GM12878 (cell line): ENCODE results near the gene CENPP. TPM values are rescaled to one million over a fixed set of nuclear protein-coding genes. Genes with fewer than 3 reads are reported as not detected.

Source experiments
- ATAC-seq: fragments of 200-7000 bp; cut with Tn5 transposase; 3 replicates; pipeline ENCODE4 v1.9.1; 2020; ENCODE audit warnings: mild to moderate bottlenecking, moderate library complexity
- Bru-seq: library from RNA; stranded (reverse); fragments of 400-500 nt; gene quantifications from one replicate; lab custom pipeline; 2021; lab: Mats Ljungman, UMichigan
- BruChase-seq, 2 experiments: library from RNA; stranded (reverse); fragments of 400-500 nt; gene quantifications; one replicate each; lab custom pipeline; 2021; lab: Mats Ljungman, UMichigan
- BruUV-seq: library from RNA; stranded (reverse); fragments of 400-500 nt; replicated peaks from 2 replicates; lab custom pipeline; 2021; lab: Mats Ljungman, UMichigan
- CTCF ChIA-PET: fragments of 300-600 bp; sonication (Branson Sonifier 250); formaldehyde crosslinking; extraction: SDS; loops from one replicate; lab custom pipeline; 2021; ENCODE audit warnings: inconsistent platforms; lab: Yijun Ruan, JAX
- POLR2A ChIA-PET: fragments of 350-600 bp; formaldehyde crosslinking; extraction: SDS; loops from one replicate; lab custom pipeline; 2021; ENCODE audit warnings: inconsistent platforms; lab: Charles Lee
- RAD21 ChIA-PET: fragments of 300-600 bp; sonication (Branson Sonifier 250); formaldehyde crosslinking; loops from one replicate; lab custom pipeline; 2023; ENCODE audit warnings: antibody characterized with exemption; ENCODE audit not compliant: unreplicated experiment; lab: Charles Lee
- SMC1A ChIA-PET: fragments of 300-600 bp; sonication (Branson Sonifier 250); formaldehyde crosslinking; loops from one replicate; lab custom pipeline; 2023; ENCODE audit not compliant: unreplicated experiment, uncharacterized antibody; lab: Charles Lee
- DNase-seq: peaks from one replicate; pipeline ENCODE4 v3.0.0-alpha.2; 2011; ENCODE audit warnings: low read depth, low spot score
- FAIRE-seq: peaks from 3 replicates; lab custom pipeline; 2011; peaks lifted over from hg19 to GRCh38; lab: Jason Lieb, UNC
- H2AFZ ChIP-seq: 2 replicates; pipeline ENCODE4 v1.6.0; 2011; ENCODE audit warnings: low read depth, low read length, control low read depth; ENCODE audit not compliant: control insufficient read depth
- H3K27ac ChIP-seq: 2 replicates; pipeline ENCODE4 v1.5.1; 2011; ENCODE audit warnings: control low read depth; ENCODE audit not compliant: control insufficient read depth, insufficient read depth
- H3K27me3 ChIP-seq, 2 experiments: replicated peaks in 1 of 2; 2 replicates each; pipeline versions ENCODE4 v1.6.0 to v1.6.1; 2011; ENCODE audit warnings: low read length in 1 of 2; ENCODE audit not compliant: control insufficient read depth in 2 of 2, insufficient read depth in 2 of 2
- H3K36me3 ChIP-seq, 2 experiments: 2 replicates each; pipeline ENCODE4 v1.5.1; 2011; ENCODE audit warnings: low read length in 1 of 2; ENCODE audit not compliant: control insufficient read depth in 2 of 2, insufficient read depth in 2 of 2
- H3K4me1 ChIP-seq: 2 replicates; pipeline ENCODE4 v1.6.1; 2011; ENCODE audit warnings: mild to moderate bottlenecking, low read length, moderate library complexity, mixed read lengths; ENCODE audit not compliant: control insufficient read depth, insufficient read depth
- H3K4me2 ChIP-seq: 2 replicates; pipeline ENCODE4 v1.6.0; 2011; ENCODE audit warnings: control low read depth; ENCODE audit not compliant: control insufficient read depth, insufficient read depth
- H3K4me3 ChIP-seq: fragments of 200-600 bp; sonication (generic); 2 replicates; pipeline ENCODE4 v1.5.1; 2016
- H3K79me2 ChIP-seq: 2 replicates; pipeline ENCODE4 v1.6.0; 2011; ENCODE audit warnings: low read length; ENCODE audit not compliant: control insufficient read depth, insufficient read depth
- H3K9ac ChIP-seq: 2 replicates; pipeline ENCODE4 v1.8.0; 2011; ENCODE audit warnings: low read length, control low read depth, mixed read lengths; ENCODE audit not compliant: control insufficient read depth, insufficient read depth
- H3K9me3 ChIP-seq: replicated peaks from 3 replicates; pipeline ENCODE4 v1.5.1; 2011; ENCODE audit warnings: mild to moderate bottlenecking, low read length; ENCODE audit not compliant: control insufficient read depth, insufficient read depth
- H4K20me1 ChIP-seq: 2 replicates; pipeline ENCODE4 v1.6.0; 2011; ENCODE audit not compliant: control insufficient read depth, insufficient read depth
- CHD4 ChIP-seq: fragments of 200-600 bp; sonication (generic); IDR thresholded peaks from 2 replicates; pipeline ENCODE4 v1.6.1; 2016; ENCODE audit warnings: mild to moderate bottlenecking
- EED ChIP-seq: sonication (generic); IDR thresholded peaks from 2 replicates; pipeline ENCODE4 v1.6.1; 2016; ENCODE audit warnings: antibody characterized with exemption, low read depth
- EGR1 ChIP-seq, 2 experiments: IDR thresholded peaks; 1 replicate in 1 of 2; 2 replicates in 1 of 2; pipeline ENCODE4 v1.6.1; 2011 to 2012; ENCODE audit warnings: low read depth in 2 of 2, low read length in 2 of 2, borderline replicate concordance in 1 of 2, mild to moderate bottlenecking in 1 of 2, moderate library complexity in 1 of 2
- GATAD2B ChIP-seq: fragments of 450-650 bp; conservative IDR thresholded peaks from 2 replicates; pipeline ENCODE4 v1.6.1; 2017; ENCODE audit warnings: low read depth, mild to moderate bottlenecking, moderate library complexity
- HCFC1 ChIP-seq: fragments of 150-350 bp; IDR thresholded peaks from 2 replicates; pipeline ENCODE4 v1.6.1; 2014; ENCODE audit warnings: low read length
- JUND ChIP-seq: IDR thresholded peaks from 2 replicates; pipeline ENCODE4 v1.6.1; 2012; ENCODE audit warnings: low read depth, mild to moderate bottlenecking, low read length, improper control_type of control experiment, moderate library complexity
- LARP7 ChIP-seq: fragments of 450-650 bp; IDR thresholded peaks from 2 replicates; pipeline ENCODE4 v1.6.1; 2017; ENCODE audit warnings: mild to moderate bottlenecking
- MXI1 ChIP-seq: fragments of 150-350 bp; IDR thresholded peaks from 2 replicates; pipeline ENCODE4 v1.6.1; 2011; ENCODE audit warnings: low read depth, mild to moderate bottlenecking, inconsistent platforms, low read length, improper control_type of control experiment
- MYC ChIP-seq: IDR thresholded peaks from 2 replicates; pipeline ENCODE4 v1.6.1; 2011; ENCODE audit warnings: mild to moderate bottlenecking, low read length, moderate library complexity, inconsistent platforms; ENCODE audit not compliant: insufficient read depth, insufficient replicate concordance, insufficient read length, severe bottlenecking
- NFXL1 ChIP-seq: fragments of 450-650 bp; IDR thresholded peaks from 2 replicates; pipeline ENCODE4 v1.6.1; 2017; ENCODE audit warnings: antibody characterized with exemption, mild to moderate bottlenecking, borderline replicate concordance
- NR2C1 ChIP-seq: fragments of 450-650 bp; IDR thresholded peaks from 2 replicates; pipeline ENCODE4 v1.6.1; 2017; ENCODE audit warnings: antibody characterized with exemption, mild to moderate bottlenecking, moderate library complexity
- POLR2AphosphoS2 ChIP-seq: IDR thresholded peaks from 2 replicates; pipeline ENCODE4 v1.6.1; 2011; ENCODE audit warnings: low read depth, mild to moderate bottlenecking, low read length, improper control_type of control experiment, moderate library complexity
- SMAD1 ChIP-seq: fragments of 450-650 bp; IDR thresholded peaks from 2 replicates; pipeline ENCODE4 v1.6.1; 2018; ENCODE audit warnings: mild to moderate bottlenecking, low read depth; ENCODE audit not compliant: partially characterized antibody
- SREBF1 ChIP-seq: IDR thresholded peaks from 2 replicates; pipeline ENCODE4 v1.6.1; 2012; ENCODE audit warnings: mild to moderate bottlenecking, low read length
- TARDBP ChIP-seq: IDR thresholded peaks from 2 replicates; pipeline ENCODE4 v1.6.1; 2016; ENCODE audit warnings: borderline replicate concordance
- ZBED1 ChIP-seq: IDR thresholded peaks from 2 replicates; pipeline ENCODE4 v1.6.1; 2016; ENCODE audit warnings: borderline replicate concordance
- WGBS: methylation state at CpG from one replicate; pipeline ENCODE4 v1.1.6; 2016; ENCODE audit warnings: low lambda C conversion rate; ENCODE audit not compliant: insufficient replicate concordance, insufficient coverage; ENCODE audit errors: missing lambda C conversion rate; 5-methylcytosine and 5-hydroxymethylcytosine counted together
- in situ Hi-C: fragments of 300-500 bp; cut with MboI; formaldehyde crosslinking; loops from 9 replicates; pipeline ENCODE4 v1.14.3; 2018; ENCODE audit warnings: mixed read lengths
- intact Hi-C: fragments of 100-400 bp; cut with micrococcal nuclease; formaldehyde crosslinking; loops from one replicate; pipeline ENCODE4 v1.14.2; 2022; ENCODE audit not compliant: unreplicated experiment
- long read RNA-seq, 2 experiments: library from polyadenylated mRNA; unstranded; transcript quantifications; one replicate each; pipeline ENCODE4 v2.0.0, GENCODE V29; 2019 to 2020
- polyA minus RNA-seq, 3 experiments: library from RNA; depleted of rRNA, polyadenylated mRNA; stranded (reverse); fragments of >200 nt; gene quantifications; 2 replicates each; pipeline ENCODE4 v1.2.3, GENCODE V29; 2011
- polyA plus RNA-seq, 11 experiments: library from polyadenylated mRNA; depleted of rRNA in 4 of 11; unstranded in 6 of 11; stranded (reverse) in 5 of 11; fragments of >200 nt; fragmentation: Nextera tagmentation in 4 of 11; fragmentation: Illumina TruSeq in 1 of 11; extraction: Ambion mirVana in 4 of 11; extraction: Trizol in 1 of 11; gene quantifications; 1 replicate in 1 of 11; 2 replicates in 10 of 11; pipeline versions ENCODE4 v1.2.1 to v1.2.3, GENCODE V29; 2011 to 2016; ENCODE audit warnings: inconsistent platforms in 2 of 11, missing spikeins in 2 of 11, low read depth in 1 of 11
- total RNA-seq, 4 experiments: library from RNA; depleted of rRNA in 3 of 4; stranded (reverse); fragments of >200 nt in 3 of 4; fragmentation: Illumina TruSeq in 1 of 4; extraction: Trizol in 1 of 4; gene quantifications; 2 replicates each; pipeline versions ENCODE4 v1.2.1 to v1.2.3, GENCODE V29; 2013 to 2021
- TF ChIP-seq, protein P1 (sequence below): fragments of 450-650 bp; IDR thresholded peaks from 2 replicates; pipeline ENCODE4 v1.6.1; 2017; ENCODE audit warnings: mild to moderate bottlenecking, low read depth, inconsistent platforms; ENCODE audit not compliant: poor library complexity, severe bottlenecking

Gene CENPP
- total RNA-seq (2013; cell fraction: nucleolus; rRNA removed): 38.2 and 39.9 TPM in 2 replicates
- total RNA-seq (2014; rRNA removed) (20.3 and 24.2 TPM in 2 replicates), total RNA-seq (2014; rRNA removed; fragmentation: Illumina TruSeq; extraction: Trizol) (22.1 and 24.5 TPM in 2 replicates), total RNA-seq (2021) (17.5 and 19.3 TPM in 2 replicates), polyA plus RNA-seq (2011; rRNA removed) (13.2 and 21.0 TPM in 2 replicates), polyA plus RNA-seq (2014; fragmentation: Illumina TruSeq; extraction: Trizol) (26.9 and 28.1 TPM in 2 replicates), polyA plus RNA-seq (2014; fragmentation: Nextera tagmentation; extraction: Ambion mirVana) (10 to 100 TPM in 1 of 2 experiments, 1 to 10 TPM in 1; 9.4 to 11.7 TPM), polyA plus RNA-seq (2014; rRNA removed) (14.9 and 15.2 TPM in 2 replicates), polyA plus RNA-seq (2016; fragmentation: Nextera tagmentation; extraction: Ambion mirVana) (10 to 100 TPM; 30.2 to 31.4 TPM), polyA minus RNA-seq (2011; rRNA and poly(A)+ RNA removed) (6.6 and 8.0 TPM in 2 replicates), Bru-seq, nascent RNA (percentile 57 among the genes with signal in this experiment), BruChase-seq, experiment 1, labeled RNA remaining after a 6-hour chase (percentile 65 among the genes with signal in this experiment), BruChase-seq, experiment 2, labeled RNA remaining after a 2-hour chase (percentile 75 among the genes with signal in this experiment)
- 5.2 TPM for polyA plus RNA-seq (2011; ENCODE audit: low read depth)
- polyA plus RNA-seq (2011; cell fraction: cytosol; rRNA removed): 3.8 and 5.9 TPM in 2 replicates
- 6.4 and 9.9 TPM in 2 replicates for polyA plus RNA-seq (2011; cell fraction: nucleus; rRNA removed)
- polyA plus RNA-seq (2012): 7.6 and 10.6 TPM in 2 replicates
- 1.6 and 1.9 TPM in 2 replicates for polyA minus RNA-seq (2011; cell fraction: cytosol; rRNA and poly(A)+ RNA removed)
- 13.9 and 29.1 TPM in 2 replicates for polyA minus RNA-seq (2011; cell fraction: nucleus; rRNA and poly(A)+ RNA removed)
- long read RNA-seq, experiment 1, partial matches to known transcripts: 0 of 2 reads
- long read RNA-seq, experiment 1, other reads (novel, unspliced or antisense): 1 of 2 reads
- long read RNA-seq, experiment 2, partial matches to known transcripts: 1 of 12 reads
- long read RNA-seq, experiment 2, other reads (novel, unspliced or antisense): 10 of 12 reads

DNA sequence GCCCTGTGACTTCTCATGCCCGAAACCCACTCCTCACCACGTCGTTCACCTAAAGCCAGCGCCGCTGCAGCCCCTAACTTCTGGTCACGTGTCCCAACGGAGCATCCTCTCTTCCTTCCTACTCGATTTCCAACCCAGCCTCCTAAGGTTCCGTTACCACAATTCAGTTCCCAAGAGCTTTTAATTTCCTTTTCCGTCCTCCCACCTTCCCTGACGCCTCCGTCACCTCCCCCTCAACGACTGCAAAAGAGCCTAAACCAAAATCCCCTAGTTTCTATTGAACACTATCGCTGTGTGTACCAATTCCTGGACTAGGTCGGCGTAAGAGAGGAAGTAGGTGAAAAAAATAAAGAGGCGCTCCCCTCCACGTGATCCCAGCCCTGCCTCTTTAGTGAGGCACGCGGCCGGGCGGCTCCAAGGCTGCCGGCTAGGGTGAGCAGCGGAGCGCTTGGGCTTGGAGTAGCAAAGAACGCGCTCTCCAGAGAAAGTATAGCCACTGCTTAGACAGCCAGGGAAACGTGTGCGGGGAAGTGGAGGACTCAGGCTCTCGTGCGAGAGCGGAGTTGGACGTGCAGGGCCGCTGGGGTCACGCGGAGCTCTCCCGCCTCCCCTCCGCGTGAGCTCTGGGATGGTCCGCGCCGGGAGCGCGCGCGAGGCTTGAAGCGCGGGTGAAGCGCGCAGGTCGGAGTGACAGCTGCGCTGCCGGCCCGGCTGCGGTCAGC, at the start of gene CENPP, which contains the start of gene NOL8:
Gene CENPP (plus strand): TSS at position 685 of the 722 bp plus-strand sequence.
Gene NOL8 (minus strand): TSS at position 82 of the 722 bp plus-strand sequence. CDS start 1,189 bp downstream, outside the sequence.
- intact Hi-C loops: loop anchor here (5.0 to 10.0 kb wide), 2 partner anchors 119 to 307 kb away; no protein-coding TSS in a partner anchor
- ATAC-seq (peak; percentile 95), DNase-seq (peak; percentile 80), FAIRE-seq (peak; percentile 75)
- Histone ChIP-seq H3K4me3 (peak within 1 kb of the TSS; percentile 96), H3K79me2 (peaks cover 49% of the 10 kb centered on the region), H3K4me1 (peaks cover 2% of the 10 kb centered on the region; the same call in 1 of the 2 replicates), H3K36me3 (no peaks in the 10 kb centered on the region), H4K20me1 (no peaks in the 10 kb centered on the region), H2AFZ (peak within 1 kb of the TSS; percentile 89), H3K27me3 (no peaks in the 10 kb centered on the region), H3K9me3 (no peaks in the 10 kb centered on the region), H3K27ac (peak within 1 kb of the TSS; percentile 98), H3K9ac (peak within 1 kb of the TSS; percentile 97), H3K4me2 (peak within 1 kb of the TSS; percentile 52)
- SMC1A ChIA-PET: interaction anchor here (0.7 to 1.4 kb wide), 5 partner anchors 9 to 256 kb away, joined by 3 to 4 read pairs (median 3); no protein-coding TSS in a partner anchor
- under 1% methylated on average over 55 of the region's 55 CpGs for WGBS
- in situ Hi-C loops: loop anchor here (5.0 kb wide), 1 partner anchor 307 kb away; no protein-coding TSS in a partner anchor
- POLR2A ChIA-PET: interaction anchor here (1.3 to 1.8 kb wide), 3 partner anchors 30 to 345 kb away, joined by 4 to 9 read pairs (median 7); partner anchors contain the start of gene IPPK
- no TSS peak for BruUV-seq
- CTCF ChIA-PET: interaction anchor here (1.0 to 2.0 kb wide), 8 partner anchors 23 to 465 kb away, joined by 3 to 11 read pairs (median 4); partner anchors contain the start of genes BICD2 and IPPK
- RAD21 ChIA-PET: interaction anchor here (0.9 to 1.6 kb wide), 3 partner anchors 33 to 187 kb away, joined by 4 to 5 read pairs (median 4); no protein-coding TSS in a partner anchor
- TF ChIP-seq TARDBP (no peak), MXI1 (peak; percentile 95), POLR2AphosphoS2 (peak; percentile 90), LARP7 (peak; percentile 82), SMAD1 (no peak), MYC (peak; percentile 94), NR2C1 (peak; percentile 39; the same call in 1 of the 2 replicates), ZBED1 (no peak), CHD4 (no peak), NFXL1 (no peak), HCFC1 (peak; percentile 82), EED (0 out of 2 replicates have a peak, but pooled peaks have one; percentile 32), EGR1 (IDR thresholded peaks at IDR 0.05; ENCODE audit: borderline replicate concordance in 1 of 2, low read depth in 2 of 2, low read length in 2 of 2) (peak in 1 of 2 experiments; percentile 36; a peak in 2 of 3 replicates), GATAD2B (peak; percentile 84), JUND (peak; percentile 98), SREBF1 (peak; percentile 97)
- TF ChIP-seq, protein P1, sequence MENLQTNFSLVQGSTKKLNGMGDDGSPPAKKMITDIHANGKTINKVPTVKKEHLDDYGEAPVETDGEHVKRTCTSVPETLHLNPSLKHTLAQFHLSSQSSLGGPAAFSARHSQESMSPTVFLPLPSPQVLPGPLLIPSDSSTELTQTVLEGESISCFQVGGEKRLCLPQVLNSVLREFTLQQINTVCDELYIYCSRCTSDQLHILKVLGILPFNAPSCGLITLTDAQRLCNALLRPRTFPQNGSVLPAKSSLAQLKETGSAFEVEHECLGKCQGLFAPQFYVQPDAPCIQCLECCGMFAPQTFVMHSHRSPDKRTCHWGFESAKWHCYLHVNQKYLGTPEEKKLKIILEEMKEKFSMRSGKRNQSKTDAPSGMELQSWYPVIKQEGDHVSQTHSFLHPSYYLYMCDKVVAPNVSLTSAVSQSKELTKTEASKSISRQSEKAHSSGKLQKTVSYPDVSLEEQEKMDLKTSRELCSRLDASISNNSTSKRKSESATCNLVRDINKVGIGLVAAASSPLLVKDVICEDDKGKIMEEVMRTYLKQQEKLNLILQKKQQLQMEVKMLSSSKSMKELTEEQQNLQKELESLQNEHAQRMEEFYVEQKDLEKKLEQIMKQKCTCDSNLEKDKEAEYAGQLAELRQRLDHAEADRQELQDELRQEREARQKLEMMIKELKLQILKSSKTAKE: peak; percentile 90
